Hematopoietic multipotent progenitor cell treated with erythropoietin and hydrocortisone succinate and interleukin-3 and kit ligand, for 8 days (in vitro differentiated cells): ENCODE measurements around the gene GPR3.

Experiments
- DNase-seq: peaks from one replicate; pipeline ENCODE4 v3.0.0-alpha.2; 2015

The GPR3 gene

DNA sequence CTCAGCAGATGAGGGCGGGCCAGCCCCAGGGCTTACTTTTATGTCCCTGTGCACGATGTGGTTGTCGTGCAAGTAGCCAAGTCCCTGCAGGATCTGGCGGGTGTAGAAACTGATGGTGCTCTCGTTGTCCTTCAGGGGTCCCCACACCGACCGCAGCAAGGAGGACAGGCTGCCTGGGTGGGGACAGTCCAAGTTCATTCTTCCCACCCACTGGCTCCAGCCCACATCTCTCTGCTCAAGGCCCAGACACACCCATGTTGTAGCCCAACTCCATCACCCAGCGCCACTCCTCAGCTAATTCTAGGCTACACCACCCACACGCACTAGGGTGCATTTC is 32.6 kb upstream of the GPR3 start:
- DNase-seq: no peak

DNA sequence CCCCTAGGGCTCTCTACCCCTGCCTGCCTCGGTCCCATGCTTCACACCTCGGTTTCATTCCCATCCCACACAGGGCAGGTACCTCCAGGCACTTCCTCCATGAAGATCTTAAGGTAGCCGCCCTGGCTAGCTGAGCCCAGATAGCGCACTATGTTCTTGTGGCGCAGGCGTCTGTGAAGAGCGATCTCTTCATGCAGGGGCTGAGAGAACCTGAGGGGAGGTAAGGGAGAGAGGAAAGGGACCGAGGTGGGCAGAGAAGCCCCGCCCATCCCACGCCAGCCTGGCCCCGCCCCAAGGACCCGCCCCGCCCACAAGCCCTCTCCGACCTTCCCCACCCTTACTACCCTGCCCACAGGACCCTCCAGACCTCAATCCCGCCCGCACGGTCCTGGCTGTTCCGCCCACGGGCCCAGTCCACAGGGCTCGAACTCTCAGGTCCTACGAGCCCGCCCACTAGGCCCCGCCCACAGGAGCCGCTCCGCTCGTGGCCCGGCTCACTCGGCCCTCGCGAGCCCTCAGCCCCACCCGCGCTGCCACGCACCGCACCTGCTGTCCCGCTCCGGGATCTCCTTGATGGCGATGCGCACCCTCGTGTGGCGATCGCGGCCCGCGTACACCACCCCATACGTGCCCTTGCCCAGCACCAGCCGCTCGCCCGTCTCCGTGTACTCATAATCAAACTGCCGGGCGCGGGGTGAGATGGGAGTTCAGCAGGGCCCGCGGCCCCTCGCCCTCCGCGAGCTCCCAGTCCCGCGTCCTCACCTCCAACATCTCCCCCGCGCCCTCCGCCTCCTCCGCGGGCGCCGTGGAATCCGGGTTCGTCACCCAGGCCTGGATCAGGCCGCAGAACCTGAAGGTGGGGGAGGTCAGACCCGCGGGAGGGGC is 32.0 kb upstream of the GPR3 start:
- DNase-seq: no peak

DNA sequence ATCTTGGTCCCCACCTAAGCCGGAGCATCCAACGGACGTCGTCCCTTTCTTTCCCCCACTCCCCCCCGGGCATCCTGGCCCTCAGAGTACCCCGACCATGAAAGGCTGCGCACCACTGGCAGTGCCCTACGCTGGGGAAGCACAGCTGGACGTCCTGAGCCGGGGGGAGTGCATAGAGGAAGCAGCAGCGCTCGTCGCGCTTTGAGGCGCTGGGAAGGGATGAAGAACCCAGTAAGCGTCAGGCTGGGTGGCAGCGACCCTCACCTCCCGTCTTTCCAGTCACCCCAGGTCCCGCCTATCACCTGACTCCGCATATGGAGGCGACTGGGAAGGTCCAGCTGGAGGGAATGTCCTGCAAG is 31.4 kb upstream of the GPR3 start:
- DNase-seq: no peak

DNA sequence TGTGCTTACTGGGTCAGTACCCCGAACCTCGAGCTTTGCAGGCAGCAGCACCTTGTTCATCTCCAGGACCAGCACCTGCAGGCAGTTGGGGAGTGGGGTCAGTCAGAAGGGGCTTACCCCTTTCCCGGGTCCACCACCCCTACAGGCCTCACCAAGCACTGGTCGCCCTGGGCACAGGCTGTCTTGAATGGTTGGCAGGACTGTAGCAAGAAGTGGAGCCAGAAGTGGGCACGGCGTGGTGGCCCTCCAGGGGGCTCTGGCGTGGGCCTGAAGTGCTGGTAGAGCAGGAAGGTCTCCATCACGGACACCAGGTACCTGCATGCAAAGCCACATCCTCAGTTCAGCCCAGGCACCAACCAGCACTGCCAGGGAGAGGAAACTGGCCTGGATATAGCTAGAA is 30.9 kb upstream of the GPR3 start:
- no peak for DNase-seq

DNA sequence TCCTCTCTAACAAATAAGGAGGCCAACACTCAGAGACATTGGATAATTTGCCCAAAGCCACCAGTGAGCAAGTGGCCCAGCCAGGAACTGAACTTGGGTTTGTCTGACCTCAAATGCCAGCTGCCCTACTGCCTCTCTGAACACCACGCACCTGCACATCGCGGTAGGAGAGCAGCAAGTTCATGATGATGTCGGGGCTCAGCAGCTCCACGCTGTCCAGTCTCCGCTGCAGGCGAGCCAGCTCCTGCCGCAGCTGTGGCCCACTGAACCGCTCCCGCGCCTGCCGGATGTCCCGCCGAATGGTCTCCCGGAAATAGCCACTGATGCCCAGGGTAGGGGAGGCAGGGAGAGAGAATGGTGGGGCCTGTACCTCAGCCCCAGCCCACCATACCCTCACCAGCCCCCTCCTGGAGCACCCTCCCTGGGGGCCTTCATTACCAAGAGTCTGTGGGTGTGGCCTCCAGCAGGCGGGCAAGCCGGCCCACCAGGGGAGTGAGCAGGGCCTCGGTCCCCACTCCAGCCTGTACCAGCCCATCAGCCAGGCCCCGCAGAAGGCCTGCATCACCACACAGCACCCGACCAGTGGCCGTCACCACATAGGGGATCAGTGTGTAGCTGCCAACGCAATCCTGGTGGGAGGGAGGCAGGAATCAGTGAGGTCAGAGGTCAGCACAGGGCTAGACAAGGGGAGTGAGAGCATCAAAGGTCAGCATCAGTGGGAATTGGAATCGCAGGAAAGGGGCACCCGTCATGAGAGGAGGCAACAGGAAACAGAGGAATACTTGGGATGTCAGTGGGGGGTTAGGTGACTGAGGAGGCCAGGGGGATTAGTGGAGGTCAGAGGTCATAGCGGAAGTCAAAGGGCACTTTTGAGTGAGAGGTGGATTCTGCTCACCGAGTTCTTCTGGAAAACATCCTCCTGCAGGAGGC is 28.4 kb upstream of the GPR3 start:
- DNase-seq: no peak

DNA sequence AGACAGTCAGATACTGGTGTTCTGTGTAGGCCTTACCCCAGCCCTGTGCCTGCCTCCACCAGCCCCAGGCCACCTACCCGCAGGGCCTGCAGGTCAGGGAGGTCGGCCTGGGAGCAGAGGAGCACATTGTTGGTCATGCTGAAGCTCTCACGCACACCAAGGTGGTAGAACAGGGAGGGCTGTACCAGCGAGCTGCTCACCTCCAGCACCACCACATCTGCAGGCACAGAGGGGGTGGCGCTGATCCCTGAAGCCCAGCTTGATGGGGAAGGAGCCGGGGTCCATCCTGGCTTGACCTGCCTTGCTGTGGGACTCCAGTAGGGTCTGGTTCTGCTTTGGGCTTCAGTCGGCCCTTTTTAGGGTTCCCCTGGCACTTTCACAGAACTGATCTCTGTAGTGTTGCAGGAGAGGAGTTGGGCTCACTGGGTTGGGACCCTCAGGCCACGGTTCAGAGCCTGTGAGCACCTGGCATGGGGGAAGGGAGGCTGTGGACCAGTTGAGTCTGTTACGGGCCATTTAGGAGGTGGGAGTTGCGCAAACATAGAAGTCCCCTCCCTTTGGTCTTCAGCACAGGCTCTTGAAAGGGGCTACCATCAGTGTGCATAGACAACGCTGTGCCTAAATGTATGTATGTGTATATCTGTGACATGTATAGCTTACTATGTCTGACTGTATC is 27.6 kb upstream of the GPR3 start:
- DNase-seq: no peak

DNA sequence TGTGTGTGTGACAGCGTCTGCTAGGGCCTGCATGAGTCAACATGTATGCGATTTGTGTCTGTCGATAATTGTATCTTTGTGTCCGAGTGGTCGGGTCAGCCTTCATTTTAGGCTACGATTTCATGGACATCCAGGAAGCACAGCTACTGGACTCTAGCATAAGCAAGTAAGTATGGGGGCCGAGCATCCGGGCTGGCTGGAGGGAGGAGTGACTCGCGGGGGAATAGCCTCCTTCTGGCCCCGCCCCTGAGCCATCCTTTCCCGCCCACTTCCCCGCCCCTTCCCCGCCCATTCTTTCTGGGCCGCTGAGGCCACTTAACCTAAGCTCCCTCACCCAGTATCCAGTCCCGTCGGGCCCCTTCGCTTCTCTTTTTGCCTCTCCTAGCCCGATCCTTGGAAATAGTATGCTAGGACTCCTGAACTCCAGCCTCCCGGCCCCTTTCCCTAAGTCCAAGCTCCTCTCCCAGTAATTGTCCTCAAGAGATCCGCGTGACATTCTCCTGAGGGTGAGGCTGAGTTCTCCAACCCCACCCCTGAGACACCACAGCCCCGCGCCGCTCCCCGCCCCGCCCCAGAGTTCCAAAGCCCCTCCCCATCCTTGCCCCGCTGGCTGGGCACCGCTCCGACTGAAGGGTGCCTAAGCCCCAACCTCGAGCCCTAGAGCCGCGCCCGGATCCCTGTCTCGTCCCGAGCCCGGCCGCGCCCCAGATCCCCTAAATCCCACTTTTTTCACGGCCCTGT is 26.9 kb upstream of the GPR3 start:
- DNase-seq: peak; percentile 82

DNA sequence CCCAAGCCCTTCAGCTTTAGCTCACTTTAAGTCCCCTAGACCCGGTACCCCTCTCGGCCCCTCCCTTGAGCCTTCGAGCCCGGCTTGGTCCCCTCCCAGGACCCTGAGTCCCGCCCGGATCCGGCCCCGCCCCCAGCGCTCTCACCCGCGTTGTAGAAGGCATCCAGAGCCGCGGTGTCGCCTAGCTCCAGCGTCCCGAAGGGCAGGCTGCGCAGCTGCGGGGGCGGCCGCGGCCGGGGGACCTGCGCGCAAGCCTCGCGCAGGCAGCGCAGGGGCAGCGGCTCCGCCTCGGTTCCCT is 26.4 kb upstream of the GPR3 start:
- DNase-seq: peak; percentile 64

DNA sequence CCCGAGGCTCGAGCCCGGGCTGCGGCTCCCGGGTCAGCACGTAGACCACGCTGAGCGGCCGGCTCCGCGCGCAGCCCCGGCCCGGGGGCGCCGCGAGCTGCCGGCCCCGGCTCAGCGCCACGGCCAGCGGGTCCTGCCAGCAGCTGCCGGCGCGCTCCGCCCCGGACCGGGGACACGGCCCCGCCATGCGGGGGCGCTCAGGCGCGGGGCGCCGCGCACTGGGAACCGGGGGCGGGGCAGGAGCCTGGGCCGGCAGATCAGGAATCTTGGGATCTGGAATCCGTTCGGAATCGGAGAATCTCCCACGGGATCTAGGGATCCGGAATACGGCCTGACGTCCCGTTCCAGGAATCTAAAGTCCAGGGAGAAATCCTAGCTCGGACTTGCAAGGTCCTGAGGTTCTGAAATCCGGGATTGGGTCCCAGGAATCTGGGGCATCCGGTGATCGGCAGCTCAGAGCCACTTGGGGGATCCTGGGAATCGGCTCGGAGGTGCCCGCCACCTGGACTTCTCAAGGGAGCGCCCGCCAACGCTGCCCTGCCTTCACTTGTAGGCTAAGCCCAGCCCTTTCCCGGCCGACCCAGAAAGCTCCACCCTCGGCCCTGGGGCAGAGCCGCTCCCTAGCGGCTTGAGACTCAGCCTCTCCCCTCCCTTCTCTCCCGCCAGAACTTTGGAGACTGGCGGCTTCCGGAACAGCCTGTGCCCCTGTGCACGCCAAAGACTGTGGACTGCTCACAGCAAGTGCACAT is 25.8 kb upstream of the GPR3 start, which contains the start of gene MAP3K6:
MAP3K6 (minus strand) TSS at position 551 of the 749 bp plus-strand sequence; CDS start at position 187, 364 bp downstream.
- DNase-seq: peak; percentile 81

DNA sequence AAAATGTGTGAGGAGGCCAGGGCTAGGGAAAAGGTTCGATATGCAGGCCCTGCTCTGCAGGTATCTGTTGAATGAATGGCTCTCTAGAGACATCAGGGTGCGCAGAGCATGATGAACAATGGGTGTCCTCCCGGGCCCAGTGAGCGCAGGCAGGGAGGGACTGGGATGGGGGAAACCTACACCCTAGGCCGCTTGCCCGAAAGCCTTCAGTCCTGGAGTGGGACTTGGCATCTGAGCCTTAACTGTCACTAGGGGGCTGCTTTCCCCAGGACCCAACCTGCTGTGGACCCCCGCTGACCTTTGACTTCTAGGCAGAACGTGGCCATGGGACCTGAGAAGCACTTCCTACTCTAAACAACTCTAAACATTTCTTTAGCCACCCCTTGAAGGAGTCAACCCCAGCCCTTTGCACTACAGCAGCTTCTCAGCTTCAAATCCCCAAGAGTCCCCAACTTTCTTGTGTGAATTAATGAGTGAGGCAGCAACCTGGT is 25.2 kb upstream of the GPR3 start:
- DNase-seq: no peak

DNA sequence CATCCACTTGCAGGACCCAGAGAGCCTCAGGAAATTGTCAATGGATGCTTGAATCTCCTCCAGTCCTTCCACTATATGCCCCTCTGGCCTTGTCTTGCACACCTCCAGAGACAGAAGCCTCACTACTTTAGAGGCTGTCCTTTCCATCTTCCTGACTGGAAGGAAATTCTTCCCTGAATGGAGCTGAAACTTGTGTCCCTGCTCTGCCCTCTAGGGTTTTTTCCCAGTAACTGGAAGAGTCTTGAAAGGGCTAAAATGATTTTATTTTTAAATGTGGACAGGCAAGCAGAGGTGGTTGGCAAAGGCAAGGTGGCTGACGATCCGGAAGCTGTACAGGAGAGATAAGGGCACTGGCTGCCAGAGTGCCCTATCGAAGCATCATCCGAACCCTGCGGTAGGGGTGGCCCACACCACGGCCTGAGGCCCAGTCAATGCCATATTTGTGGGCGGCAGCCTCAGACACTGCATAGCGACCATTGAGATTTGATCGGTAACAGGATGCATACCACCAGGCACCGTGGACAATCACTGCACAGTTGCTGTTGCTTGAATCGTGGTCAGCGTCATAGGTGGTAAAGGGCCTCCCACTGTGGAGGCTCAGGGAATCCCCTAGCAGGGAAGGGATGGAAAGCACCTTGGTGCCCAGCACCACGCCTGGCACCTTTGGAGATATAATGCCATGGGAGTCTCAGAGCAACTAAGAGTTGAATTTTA is 23.4 kb upstream of the GPR3 start:
- peak; percentile 91 for DNase-seq

DNA sequence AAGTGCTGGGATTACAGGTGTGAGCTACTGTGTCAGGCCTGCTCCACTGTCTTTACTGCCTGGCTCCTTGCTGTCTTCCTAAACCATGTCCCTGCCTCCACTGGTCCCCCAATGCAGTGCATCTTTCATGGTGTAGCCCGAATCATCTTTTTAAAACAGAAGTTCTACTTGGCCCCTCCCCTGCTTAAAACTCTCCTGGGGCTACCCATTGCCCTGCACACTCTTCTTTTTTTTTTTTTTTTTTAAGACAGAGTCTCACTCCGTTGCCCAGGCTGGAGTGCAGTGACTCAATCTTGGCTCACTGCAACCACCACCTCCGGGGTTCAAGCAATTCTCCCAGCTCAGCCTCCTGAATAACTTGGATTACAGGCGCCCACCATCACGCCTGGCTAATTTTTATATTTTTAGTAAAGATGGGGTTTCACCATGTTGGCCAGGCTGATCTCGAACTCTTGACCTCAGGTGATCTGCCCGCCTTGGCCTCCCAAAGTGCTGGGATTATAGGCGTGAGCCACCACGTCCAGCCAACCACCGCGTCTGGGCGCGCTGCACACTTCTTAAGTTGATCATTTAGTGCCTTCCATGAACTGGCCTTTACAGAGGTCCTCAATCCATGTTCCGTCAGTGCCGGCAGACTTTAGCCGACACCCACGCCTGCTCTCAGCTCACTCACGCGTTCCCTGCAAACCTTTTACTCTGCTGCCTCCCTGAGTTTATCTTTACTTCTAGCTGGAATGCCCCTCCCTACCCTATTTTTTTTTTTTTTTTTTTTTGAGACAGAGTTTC is 20.2 kb upstream of the GPR3 start:
- peak; percentile 25 for DNase-seq

DNA sequence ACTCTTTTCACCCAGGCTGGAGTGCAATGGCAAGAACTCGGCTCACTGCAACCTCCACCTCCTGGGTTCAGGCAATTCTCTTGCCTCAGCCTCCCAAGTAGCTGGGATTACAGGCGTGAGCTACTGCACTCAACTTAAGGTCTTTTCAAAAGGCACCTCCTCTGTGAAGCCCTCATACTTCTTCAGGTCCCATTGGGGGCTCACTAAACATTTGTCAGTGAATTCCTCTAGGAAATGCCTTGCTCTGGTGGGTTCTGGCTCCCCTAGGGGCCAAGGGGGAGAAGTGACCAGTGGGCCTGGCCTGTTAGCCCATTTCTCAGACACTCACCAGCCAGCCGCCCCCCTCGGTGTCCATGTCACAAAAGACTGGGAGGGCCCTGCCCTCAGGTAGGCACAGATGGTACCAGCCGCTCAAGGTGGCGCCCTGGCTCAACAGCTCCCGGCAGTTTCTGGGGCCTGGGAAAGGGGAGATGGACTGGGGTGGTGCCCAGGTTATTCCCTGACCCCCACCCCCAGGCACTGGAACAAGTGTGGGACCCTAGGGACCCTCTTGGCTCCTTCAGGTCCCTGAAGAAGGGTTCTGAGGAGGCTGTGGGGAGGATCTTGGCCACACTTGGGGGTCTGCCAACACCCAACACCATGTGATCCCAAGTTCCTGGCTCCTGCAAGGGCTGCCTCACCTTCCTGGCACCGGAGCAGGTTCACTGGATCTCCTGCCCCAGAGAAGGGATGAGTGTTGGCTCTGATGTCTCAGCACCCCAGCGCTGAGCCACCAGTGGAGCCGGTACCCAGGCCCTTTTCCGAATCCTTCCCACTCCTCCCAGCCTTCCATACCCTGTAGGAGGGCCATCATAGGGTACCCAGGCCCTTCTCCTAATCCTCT is 19.4 kb upstream of the GPR3 start:
- DNase-seq: peak; percentile 21

DNA sequence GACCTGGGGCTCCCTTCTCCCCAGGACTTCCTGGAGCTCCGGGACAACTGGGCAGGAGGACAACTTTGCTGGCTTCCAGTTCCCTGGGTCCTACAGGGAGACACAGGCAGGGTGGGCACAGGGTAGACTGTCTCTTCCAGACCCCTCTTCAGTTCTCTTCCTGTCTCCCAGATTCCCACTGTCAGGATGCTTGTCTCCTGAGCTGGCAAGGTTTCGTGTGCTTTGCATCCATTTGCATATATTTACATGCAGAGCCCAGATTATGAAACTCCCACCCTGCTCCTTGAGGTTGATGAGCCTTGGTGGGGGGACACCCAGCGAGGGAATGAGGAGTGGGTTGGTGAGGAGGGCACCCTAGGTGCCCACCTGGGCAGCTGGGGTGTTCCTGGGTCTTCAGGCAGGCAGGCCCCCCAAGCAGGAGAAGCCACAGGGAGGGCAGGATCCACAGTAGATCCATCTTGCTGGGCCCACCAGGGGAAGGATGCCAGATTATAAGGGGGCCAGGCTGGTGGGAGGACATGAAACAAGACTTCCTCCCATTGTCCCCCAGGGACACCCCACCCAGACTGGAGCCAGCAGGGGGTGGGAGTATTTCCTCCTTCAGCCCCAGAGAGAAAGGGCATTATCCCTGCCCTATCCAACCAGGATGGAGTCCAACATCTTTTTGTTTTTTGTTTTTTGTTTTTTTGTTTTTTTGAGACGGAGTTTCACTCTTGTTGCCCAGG is 17.9 kb upstream of the GPR3 start, which contains the start of gene FCN3:
FCN3 (minus strand) TSS at position 463 of the 725 bp plus-strand sequence; CDS start at position 457, 6 bp downstream.
- DNase-seq: no peak

DNA sequence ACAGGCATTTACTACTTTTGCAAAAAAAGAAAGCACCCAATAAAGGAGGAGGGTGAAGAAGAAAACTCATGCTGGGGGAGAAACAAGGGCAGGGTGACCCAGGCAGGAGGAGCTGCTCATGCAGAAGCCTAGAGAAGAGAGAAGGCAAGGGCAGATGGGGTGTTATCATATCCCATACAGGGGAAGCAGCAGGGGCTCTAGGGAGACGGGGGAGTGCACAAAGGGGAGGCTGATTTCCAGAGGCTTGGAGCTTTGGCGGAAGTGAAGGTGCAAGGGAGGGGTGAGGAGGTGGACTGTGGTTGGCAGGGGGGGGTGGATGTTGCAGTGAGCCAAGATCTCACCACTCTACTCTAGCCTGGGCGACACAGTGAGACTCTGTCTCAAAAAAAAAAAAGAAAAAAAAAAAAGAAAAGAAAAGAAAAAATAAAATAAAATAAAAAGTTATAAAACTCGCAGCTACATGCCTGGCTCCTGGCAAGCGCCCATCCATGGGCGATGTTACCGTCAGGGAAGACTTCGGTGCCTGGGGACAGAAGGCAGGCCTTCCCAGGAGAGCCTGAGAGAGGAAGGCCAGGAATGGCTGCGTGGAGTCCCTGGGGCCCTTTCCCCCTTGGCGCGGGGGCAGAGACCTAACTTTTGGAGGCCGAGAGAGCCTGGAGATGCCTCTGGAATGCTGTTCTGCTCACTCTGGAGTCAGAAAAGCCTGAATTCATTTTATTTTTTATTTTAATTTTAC is 14.5 kb upstream of the GPR3 start:
- DNase-seq: no peak

DNA sequence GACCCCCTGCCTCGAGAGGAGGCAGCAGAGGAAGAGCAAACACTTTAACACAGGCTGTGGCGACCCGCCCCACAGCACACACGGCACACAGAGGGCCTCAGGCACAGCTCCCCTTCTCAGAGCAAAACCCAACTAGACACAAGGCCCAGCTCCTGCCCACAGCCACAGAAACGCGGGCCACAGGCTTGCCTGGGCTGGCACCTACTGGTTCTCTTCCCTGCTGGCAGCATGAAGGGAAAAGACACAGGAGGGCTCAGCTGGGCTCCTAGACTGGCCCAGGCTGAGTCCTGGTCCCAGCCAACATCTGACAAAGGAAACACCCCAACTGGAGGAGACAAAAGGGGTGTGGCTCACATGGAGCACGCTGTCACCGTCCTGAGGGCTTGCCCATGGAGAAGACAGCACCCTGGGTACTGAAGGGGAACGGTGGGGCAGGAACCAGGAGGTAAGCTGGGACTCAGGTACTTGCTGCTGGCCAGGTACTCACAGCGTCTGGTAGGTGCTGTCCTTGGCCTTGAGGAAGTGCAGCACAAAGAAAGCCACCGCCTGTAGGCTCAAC is 12.8 kb upstream of the GPR3 start:
- DNase-seq: no peak

DNA sequence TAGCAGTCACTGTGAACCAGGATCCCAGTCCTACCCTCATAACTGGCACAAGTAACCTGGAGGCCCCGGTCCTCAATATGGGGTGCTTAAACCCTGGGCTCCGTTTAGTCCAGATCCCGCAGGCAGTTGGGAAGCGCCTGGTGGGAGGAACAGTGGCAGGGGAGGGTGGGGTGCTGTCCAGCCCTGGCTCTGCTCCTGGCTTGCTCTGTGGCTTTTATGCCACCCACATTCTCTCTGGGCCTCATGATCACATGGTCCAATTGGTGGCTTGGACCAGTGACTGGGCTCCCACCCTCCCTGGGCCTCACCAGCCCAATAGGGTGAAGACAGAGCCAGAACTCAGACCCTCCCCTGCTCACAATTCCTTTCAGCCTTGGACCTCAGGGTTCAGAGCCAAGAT is 12.2 kb upstream of the GPR3 start:
- no peak for DNase-seq
